ENCODE measurements around the gene EEFSEC.

DNA sequence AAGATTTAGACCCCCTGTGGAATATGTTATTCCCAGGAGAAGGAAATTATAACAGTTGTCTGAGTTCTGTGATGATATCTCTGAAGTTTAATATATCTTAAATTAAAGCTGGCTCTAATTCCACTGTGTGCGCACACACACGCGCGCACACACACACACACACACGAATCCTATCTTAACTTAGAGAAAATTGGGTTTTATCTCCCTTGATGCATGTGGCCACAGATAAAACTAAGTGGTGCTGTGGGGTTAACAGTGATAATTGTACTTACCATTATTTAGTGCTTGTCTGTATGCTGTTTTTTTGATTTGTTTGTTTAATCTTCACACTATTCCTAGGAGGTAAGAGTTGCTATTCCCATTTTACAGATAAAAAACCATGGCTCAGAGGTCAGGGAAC lies 7.4 kb downstream of the EEFSEC start:
- TF ChIP-seq, protein P1, sequence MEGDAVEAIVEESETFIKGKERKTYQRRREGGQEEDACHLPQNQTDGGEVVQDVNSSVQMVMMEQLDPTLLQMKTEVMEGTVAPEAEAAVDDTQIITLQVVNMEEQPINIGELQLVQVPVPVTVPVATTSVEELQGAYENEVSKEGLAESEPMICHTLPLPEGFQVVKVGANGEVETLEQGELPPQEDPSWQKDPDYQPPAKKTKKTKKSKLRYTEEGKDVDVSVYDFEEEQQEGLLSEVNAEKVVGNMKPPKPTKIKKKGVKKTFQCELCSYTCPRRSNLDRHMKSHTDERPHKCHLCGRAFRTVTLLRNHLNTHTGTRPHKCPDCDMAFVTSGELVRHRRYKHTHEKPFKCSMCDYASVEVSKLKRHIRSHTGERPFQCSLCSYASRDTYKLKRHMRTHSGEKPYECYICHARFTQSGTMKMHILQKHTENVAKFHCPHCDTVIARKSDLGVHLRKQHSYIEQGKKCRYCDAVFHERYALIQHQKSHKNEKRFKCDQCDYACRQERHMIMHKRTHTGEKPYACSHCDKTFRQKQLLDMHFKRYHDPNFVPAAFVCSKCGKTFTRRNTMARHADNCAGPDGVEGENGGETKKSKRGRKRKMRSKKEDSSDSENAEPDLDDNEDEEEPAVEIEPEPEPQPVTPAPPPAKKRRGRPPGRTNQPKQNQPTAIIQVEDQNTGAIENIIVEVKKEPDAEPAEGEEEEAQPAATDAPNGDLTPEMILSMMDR (IDR thresholded peaks at IDR 0.05) = no peak
- TF ChIP-seq POLR2AphosphoS5 (IDR thresholded peaks at IDR 0.05) (no peak), POLR2A (IDR thresholded peaks at IDR 0.05) (no peak), EP300 (IDR thresholded peaks at IDR 0.05) (no peak)
